Renal pelvis (tissue), 4 donors: Measurements from ENCODE around the gene ARL2BP. TPM values are rescaled to one million over a fixed set of nuclear protein-coding genes. Genes with fewer than 3 reads are reported as not detected.

Experiments
- DNase-seq: peaks from one replicate; pipeline ENCODE4 v3.0.0-alpha.2; 2013
- polyA plus RNA-seq, 3 donors: library from polyadenylated mRNA; unstranded; fragments of 120-200 nt; gene quantifications; one replicate each; pipeline ENCODE4 v1.2.1, GENCODE V29; 2013; ENCODE audit not compliant: insufficient read length in 3 of 3

Gene ARL2BP
- polyA plus RNA-seq, 3 donors = 70.7 to 71.1 (median 70.9) TPM

DNA sequence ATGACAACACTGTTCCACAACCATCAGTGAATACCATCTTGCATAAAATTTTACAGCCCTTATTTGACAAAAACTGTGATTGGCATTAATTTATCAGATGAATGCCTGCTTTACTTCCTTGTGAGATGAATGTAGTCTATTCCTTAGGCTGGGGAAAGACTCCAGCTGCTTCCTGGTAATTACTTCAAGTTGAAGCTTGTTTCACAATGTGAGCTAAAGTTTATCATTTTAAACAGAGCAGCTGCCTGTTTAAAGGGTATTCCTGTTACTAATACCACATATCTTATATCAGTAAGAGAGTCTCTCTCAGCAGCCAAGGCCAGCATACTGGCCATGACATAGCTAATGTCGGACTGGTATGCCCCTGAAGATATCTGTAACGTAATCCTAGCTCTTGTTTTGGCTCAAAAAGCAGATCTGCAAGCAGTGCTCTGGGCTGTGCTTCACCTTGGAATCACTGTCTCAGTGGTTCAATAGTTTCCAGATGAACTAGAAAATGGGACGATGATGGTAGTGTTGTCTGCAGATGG, 13.2 kb upstream of the ARL2BP start:
- no peak for DNase-seq

DNA sequence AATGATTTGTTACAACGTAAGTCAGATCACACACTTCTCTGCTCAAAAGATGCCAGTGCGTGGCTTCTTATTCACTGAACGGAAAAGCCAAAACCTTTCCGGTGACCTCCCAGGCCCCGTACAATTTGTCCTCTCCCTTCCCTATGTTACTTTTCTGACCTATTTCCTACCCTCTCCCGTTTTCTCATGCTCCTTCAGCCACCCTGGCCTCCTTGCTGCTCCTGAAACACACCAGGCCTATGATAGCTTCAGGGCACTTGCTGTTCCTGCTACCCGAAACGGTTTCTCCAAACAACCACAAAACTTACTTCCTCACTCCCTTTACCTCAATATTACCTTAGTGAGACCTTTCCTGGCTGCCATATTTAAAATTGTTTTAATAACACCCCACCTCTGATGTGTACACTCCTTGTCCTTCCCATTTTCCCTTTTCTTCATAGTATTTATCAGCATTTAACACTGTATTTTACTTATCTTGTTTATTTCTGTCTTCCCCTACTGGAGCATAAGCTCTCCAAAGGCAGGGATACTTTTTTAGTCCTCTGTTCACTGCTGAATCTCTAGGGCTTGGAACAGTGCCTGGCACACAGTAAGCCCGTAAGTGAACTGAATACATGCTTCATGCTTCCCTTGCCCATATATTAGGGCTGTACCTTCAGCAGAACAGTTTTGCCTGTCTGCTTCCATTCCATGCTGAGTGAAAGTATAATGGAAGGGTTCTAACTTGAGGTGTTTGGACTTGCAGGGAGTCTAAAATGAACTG, 10.9 kb upstream of the ARL2BP start:
- no peak for DNase-seq

DNA sequence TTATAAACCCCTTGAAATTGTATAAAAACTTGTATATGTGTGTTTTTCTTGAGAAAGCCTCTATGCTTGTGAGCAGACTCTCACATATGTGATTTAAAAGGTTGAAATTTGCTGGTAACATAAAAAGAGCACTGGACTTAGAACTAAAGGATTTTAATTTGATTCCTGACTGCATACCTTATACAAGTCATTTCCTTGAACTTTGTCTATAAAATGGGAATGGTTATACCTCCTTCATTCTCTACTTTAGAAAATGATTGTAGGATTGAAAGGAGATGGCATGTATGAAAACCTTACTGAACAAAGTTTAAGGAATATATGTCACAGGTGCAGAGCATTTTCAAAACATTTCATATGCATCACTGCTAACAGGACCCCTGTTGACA, 10.4 kb upstream of the ARL2BP start:
- no peak for DNase-seq

DNA sequence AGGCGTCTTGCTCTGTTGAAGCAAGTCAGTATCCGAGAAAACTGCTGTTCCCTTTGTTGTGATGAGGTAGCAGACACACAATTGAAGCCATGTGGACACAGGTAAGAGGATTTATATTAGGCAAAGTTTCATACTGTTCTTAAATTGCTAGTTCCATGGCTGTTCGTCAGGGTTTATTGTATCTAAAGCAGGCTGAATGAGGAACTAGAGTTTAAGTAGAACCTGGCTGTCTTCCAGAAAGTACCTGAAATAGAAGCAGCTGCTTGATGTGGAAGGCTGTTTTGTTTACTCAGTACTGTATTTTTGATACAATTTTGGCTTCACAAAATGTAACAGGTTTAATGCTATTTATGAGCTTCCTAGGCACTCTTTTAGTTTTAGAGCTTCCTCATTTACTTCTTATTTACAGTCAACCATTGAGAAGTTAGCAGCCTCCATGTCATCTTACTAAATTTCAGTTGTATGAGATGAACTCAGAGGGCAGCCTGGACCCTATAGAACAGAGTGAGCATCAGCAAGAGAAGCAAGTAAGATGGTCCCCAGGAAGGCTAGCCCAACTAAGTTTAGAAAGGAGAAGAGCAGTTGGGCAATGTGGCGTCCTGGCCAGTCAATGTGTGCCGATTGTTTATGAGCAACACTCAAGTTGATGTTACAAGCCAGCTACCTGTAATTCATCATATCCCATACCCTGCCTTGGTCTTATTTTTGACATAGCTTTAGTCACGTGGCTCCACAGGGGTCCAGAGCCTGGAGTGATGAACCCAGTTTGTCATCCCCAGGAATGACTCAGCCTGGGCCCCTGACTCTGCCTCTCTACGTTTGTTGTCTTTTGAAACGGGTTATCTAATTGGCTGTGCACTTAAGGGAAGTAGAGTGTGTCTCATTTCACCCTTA, 9.7 kb upstream of the ARL2BP start:
- DNase-seq = no peak

DNA sequence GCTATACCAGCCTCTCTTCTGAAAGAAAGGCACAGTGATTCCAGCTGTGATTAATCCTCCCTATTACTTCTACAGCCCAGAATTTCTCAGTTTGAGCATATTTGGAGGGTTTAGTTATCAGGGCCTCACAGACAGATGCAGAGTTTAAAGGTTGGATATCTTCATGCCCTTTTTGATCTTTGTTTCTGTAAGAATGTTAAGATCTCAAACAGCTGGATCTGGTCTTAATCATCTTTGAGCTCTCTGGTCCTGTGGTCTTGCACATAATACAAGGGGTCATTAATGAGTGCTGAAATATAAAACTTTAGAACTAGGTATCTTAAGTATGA, 9.1 kb upstream of the ARL2BP start:
- DNase-seq = no peak

DNA sequence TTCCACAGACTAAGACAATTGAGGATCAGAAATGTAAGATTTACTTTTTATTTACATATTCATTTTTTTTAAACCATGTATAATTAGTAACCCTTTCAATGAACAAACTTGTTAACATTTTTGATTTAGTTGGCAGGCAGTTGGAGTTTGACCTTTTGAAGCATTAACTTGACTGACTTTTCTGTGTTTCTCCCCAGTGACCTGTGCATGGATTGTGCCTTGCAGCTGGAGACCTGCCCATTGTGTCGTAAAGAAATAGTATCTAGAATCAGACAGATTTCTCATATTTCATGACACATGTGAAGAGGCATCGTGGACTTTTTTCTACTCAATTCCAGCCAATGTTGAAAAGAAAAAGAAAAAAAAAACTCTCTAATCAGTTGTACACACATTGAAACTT, 6.4 kb upstream of the ARL2BP start:
- DNase-seq = no peak

DNA sequence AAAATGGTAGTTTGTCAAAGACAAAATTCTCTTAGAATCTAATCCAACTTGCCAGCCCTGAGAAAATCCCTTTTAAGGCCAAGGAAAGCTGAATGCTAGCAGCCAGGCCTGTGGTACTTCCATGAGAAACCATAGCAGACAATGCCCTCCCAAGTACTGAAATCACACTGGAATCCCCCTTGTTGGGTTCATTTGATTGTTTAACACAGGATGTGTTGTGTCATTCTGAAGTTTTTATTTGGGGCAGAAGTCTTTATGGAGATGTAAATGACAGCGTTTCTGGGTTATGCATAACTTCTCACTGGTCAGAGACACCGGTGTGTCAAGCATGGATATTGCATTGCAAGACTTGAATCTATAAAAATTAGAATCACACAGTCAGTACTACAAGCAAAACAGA, 6.0 kb upstream of the ARL2BP start:
- DNase-seq = no peak

DNA sequence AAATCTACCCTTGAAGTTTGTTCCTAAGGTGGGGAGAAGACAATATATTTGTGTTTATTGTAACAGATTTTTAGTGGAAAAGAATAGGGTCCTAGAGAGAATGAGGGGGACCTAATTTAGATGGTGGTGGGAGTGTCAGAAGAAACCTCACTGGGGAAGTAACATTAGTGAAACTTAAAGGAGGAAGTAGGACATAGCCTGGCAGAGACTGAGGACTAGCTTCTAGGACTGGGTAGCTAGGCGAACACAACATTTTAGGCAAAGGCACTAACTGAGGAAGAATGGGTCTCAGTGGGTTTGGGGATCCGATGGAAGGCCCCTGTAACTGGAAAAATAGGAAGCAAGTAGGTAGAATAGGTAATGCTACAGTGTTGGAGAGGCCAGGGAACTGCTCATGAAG, 4.2 kb upstream of the ARL2BP start:
- DNase-seq = no peak

DNA sequence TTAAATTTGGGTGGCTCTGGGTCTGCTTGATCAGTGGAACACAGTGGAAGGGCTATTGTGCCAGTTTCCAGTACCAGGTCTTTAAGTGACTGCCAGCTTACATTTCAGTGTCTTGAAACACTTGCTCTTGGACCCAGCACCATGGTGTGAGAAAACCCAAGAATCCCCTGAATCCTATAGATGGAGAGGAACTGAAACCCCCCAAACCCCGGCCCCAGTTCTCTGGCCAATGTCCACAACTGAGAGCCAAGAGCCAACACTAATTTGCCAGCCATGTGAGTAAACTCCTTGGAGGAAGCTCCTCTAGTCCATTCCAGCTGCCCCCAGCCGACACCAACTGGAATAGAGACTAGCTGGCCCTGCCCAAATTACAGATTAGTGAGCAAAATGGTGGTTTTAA, 2.4 kb upstream of the ARL2BP start:
- DNase-seq = no peak

DNA sequence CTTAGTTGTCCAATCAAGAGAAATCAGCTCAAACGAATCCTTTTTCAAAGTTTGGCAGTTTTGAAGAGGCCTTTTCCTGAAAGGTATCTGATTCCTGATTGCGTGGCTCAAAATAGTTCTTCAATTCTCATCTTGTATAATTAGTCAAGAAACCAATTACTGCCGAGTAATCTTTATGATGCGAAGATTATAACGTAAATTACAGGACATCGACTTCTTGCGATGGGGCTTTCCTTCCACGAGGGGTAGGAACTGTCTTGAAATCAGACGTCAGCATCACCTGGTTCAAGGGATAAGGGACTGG, 644 bp upstream of the ARL2BP start:
- no peak for DNase-seq

DNA sequence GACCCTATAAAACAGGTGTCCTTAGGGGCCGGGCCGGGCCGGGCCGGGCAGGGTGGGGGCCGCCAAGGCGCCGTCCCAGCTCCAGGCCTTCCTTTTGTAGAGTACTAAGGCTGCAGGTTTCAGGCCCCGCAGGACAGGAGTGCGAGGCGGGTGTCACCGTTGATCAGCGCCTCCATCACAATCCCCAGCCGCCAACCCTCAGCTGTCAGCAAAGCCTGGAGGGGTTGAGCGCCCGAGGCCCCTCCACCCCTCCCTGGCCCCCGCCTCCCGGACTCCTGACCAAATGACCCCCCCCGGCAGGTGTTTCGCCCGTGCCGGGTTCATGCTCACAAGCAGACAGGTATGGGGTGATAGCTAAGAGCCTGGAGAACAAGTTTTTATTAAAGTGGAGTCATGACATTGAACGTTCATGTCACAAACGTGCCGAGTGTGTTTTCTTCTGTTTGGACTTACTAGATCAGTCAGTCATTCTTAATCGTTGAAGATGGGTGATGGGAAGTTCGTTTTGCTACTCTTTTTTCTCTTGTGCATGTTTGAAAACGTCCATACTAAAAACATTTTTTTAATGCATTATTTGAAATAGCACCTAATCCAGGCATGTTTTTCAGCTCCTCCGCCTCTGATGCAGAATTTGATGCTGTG, 534 bp downstream of the ARL2BP start:
- peak; percentile 8 for DNase-seq

DNA sequence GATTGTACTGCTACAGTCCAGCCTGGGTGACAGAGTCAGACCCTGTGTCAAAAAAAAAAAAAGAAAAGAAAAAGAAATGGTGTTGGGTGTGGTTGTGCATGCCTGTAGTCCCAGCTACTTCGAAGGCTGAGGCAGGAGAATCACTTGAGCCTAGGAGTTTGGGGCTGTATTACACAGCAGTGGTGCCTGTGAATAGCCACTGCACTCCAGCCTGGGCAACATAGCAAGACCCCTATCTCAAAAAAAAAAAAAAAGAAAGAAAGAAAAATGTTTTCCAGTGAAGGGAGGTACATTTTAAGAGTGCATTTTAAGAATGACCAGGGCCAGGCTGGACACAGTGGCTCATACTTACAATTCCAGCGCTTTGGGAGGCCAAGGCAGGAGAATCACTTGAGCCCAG, 6.3 kb downstream of the ARL2BP start:
- DNase-seq = no peak

DNA sequence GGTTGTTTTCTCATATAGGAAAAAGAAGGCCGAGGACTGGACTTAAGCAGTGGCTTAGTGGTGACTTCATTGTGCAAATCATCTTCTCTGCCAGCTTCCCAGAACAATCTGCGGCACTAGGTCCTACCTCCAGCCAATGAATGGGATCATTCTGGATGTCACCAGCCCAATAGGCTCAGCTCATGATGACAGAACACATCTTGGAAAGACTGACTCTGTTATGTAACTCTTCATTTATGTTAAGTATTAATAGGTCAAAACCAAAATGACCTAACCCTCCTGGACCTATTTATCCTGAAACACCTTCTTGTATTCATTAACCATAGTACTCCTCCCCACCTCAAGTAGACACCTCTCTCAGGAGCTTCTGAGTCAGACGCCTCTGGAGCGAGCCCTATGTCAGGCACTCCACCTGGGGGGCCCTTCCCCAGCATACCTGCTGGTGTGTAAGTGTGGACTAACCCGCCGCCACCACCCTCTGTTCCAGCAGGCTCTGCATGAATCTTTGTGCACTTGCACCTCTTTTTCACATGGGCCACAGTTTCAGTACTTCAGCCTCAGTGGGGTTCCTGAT, 7.2 kb downstream of the ARL2BP start:
- DNase-seq = no peak

DNA sequence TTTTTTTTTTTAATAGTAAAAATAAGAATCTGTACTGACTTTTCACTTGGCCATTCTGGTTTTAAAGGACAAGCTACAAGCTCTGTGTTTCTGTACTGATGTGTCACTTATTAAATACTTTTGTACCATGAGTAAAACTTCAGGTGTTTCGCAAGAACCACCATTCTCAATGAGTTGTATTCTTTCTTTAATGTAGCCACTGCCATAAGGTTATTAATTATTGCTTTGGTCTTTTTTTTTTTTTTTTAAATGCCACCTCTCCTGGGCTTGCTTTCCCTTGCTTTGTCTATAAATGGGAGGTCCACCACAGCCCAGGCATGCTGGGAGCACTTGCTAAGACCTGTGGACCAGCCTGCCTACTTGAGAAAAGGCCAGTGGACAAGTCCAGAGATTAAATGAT, 8.4 kb downstream of the ARL2BP start:
- DNase-seq = no peak

DNA sequence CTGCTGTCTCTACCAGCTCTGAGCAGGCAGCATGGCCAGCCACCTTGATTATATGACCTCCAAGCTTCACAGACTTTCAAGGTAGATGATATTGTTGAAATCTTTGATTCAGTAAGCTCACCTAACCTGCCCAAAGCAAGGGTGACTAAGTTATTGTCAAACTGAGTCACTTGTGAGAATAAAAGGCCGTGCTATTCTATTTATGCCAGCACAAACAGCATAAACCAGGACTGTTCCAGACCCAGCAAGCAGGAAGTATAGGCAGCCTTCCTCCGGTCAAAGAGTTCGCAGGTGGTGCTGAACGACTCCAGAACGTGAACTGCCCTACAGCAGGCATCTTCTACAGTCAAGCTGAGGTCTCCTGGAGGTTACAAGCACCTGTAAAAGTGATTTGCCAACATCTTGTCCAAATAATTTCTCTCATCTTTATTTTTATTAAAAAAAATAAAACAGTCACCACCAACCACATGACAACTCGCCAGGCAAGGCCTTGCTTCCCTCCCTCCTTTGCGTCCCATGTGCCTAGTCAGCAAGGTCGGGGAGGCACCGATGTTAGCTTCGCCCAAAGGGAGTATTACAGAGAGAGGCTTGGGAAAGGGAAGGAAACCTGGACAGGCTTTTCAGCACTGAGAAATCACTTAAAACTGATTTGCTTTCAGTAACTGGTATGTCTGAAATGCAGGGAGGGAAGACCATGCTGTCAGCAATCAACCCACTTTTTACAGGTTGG, 10.8 kb downstream of the ARL2BP start:
- no peak for DNase-seq

DNA sequence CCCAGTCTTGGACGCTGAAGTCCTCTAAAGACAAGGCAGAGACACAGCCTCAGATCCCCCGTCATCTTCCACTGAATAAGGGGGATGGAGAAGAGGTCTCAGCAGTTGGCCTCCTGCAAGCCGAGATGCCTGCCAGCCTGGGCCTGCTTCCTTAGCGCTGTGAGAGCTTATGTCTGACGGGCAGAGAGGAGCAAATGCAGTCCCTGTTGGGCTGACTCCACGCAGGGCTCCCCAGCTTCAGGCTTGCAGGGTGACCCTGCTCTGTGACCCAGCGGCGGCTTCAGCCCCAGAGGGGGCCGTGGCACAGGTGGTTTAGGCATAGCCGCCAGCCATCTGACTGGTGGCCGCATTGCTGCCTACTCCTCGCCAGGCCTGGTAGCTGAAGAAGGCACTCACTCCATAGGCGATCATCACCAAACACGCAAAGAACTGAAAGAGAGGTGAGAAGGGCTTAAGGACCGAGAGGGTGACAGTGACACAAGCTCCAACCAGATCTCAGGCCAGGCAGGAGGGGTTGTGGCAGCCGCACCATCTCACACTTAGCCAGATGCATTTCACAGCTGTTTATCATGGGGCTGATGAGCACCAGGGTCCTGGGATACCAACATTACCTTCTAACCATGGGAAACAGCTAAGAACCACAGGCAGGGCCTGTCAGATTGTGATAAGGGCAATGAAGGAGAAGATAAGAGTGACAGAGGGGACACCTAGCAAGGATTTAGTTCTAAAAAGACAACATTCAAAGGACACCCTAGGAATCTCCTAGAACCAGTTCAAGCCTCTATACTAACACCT, 11.7 kb downstream of the ARL2BP start:
- no peak for DNase-seq

DNA sequence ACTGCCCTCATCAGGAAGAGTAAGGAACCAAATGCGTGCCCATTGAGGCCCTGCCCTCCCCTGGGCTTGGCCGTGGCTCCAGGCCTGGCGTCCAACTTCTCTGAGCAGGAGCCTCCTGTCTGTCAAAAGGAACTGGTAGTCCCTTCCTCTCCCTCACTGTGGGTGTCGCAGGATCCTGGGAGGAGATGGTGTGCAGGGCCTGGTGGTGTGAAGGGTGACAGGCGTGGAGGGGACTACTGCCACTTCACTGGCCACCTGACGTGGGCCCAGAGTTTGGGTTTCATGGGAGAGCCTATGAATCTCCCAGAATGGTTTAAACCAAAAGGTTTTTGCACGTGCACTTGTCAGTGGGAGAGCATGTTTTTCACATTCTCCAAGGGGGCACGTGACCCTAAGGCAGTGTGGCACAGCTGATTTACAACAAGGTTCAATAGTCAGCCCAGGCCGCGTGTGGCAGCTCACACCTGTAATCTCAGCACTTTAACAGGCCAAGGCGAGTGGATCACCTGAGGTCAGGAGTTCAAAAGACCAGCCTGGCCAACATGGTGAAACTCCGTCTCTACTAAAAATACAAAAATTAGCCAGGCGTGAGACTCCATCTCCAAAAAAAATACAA, 12.5 kb downstream of the ARL2BP start:
- DNase-seq = no peak

DNA sequence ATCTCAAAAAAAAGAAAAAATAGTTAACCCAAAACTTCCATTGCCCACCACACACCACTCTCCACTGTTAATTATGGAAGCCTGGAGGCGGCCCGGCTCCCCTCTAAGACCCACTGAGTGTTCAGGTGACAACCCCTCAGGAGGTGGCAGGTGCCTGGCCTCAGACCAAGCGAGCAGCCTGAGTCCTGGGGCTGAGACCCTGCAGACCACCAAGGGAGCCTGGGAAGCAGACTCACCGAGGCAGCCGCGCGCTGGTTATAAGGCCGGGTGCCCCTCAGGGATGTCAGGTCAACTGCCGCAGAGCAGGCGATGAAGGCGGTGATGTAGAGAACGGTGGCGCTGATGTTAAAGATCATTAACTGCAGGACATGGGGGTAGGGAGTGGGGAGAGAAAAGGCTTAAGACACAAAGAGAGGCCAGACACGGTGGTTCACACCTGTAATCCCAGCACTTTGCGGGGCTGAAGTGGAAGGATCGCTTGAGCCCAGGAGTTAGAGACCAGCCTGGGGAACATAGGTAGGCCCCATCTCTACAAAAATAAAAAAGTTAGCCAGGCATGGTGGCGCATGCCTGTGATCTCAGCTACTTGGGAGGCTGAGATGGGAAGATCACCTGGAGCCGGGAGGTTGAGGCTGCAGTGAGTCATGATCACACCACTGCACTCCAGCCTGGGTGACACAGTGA, 13.3 kb downstream of the ARL2BP start:
- no peak for DNase-seq

DNA sequence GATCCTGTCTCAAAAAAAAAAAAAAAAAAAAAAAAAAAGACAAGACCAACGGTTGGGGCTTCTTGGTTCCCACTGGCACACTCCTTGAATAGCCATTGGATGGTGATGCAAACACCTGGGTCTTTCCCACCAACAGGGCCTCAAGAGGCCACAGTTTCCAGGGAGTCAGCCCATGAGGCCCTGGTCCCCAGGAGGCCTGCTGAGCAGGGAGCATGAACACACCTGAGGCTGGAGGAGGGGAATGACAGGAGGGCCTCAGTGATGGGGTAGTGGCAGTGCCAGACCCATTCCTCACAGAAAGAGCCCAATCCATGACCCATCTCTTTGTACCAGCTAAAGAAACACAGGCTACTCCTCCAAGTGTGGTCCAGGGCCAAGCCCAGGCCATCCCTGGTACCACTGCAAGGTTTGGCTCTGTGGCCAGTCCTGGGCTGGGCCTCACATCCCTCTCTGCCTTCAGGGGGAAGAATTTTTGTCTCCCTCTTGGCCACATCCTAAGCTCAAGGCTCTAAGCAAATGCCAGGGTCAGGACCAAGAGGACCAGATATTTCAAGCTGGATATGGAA, 13.9 kb downstream of the ARL2BP start:
- no peak for DNase-seq
